K562 (cell line): ENCODE measurements around the gene MRPL11. TPM values are rescaled to one million over a fixed set of nuclear protein-coding genes. Genes with fewer than 3 reads are reported as not detected.
"Not testable (repeated sequence)": the region's sequence is repeated elsewhere in the genome, so short reads cannot be mapped to it uniquely, and the experiment has no call there.

ENCODE experiments used
- ATF1 ChIP-seq, 2 experiments: fragments of 450-650 bp in 1 of 2; IDR thresholded peaks; 2 replicates each; pipeline ENCODE4 v1.6.1; 2016; ENCODE audit warnings: missing compliant biosample characterization in 1 of 2, missing genetic modification characterization in 1 of 2
- FOXA3 ChIP-seq, 2 experiments: fragments of 450-650 bp in 1 of 2; sonication (generic) in 1 of 2; formaldehyde crosslinking; IDR thresholded peaks in 1 of 2; conservative IDR thresholded peaks in 1 of 2; 2 replicates each; pipeline versions ENCODE4 v1.4.0 to v1.8.0; 2020 to 2022; ENCODE audit warnings: mild to moderate bottlenecking in 2 of 2, missing genetic modification reagents in 1 of 2
- MEIS2 ChIP-seq: fragments of 450-650 bp; IDR thresholded peaks from 2 replicates; pipeline ENCODE4 v1.6.1; 2014; ENCODE audit warnings: mild to moderate bottlenecking; ENCODE audit not compliant: partially characterized antibody
- NBN ChIP-seq: fragments of 450-650 bp; IDR thresholded peaks from 2 replicates; pipeline ENCODE4 v1.6.1; 2016; ENCODE audit warnings: low read depth, mild to moderate bottlenecking
- NRF1 ChIP-seq, 2 experiments: fragments of 450-650 bp; IDR thresholded peaks in 1 of 2; conservative IDR thresholded peaks in 1 of 2; 2 replicates each; pipeline ENCODE4 v1.6.1; 2014; ENCODE audit warnings: mild to moderate bottlenecking in 2 of 2
- POLR2H ChIP-seq: IDR thresholded peaks from 2 replicates; pipeline ENCODE4 v1.6.1; 2016; ENCODE audit warnings: missing genetic modification characterization, low read depth, mild to moderate bottlenecking, control low read depth, missing compliant biosample characterization, moderate library complexity
- TOE1 ChIP-seq, 2 experiments: fragments of 450-650 bp in 1 of 2; sonication (generic) in 1 of 2; formaldehyde crosslinking in 1 of 2; IDR thresholded peaks; 2 replicates each; pipeline versions ENCODE4 v1.7.1 to v1.8.0; 2016 to 2022; ENCODE audit warnings: borderline replicate concordance in 2 of 2, mild to moderate bottlenecking in 2 of 2, antibody characterized with exemption in 1 of 2, inconsistent platforms in 1 of 2, low read depth in 1 of 2, missing genetic modification reagents in 1 of 2, moderate library complexity in 1 of 2
- polyA plus RNA-seq, 8 experiments: library from polyadenylated mRNA; depleted of rRNA in 4 of 8; stranded (reverse) in 5 of 8; unstranded in 3 of 8; fragments of >200 nt; fragmentation: Nextera tagmentation in 2 of 8; fragmentation: Illumina TruSeq in 1 of 8; extraction: Ambion mirVana in 2 of 8; extraction: Trizol in 1 of 8; gene quantifications; 2 replicates each; pipeline versions ENCODE4 v1.2.1 to v1.2.3, GENCODE V29; 2011 to 2014; ENCODE audit warnings: inconsistent platforms in 1 of 8, missing spikeins in 1 of 8
- total RNA-seq, 7 experiments: library from RNA; depleted of rRNA in 6 of 7; stranded (reverse); fragments of >200 nt in 6 of 7; fragmentation: Illumina TruSeq in 2 of 7; extraction: Trizol in 2 of 7; gene quantifications; 2 replicates each; pipeline versions ENCODE4 v1.2.1 to v1.2.3, GENCODE V29; 2011 to 2021; ENCODE audit warnings: low replicate concordance in 1 of 7
- TF ChIP-seq, protein P1 (sequence below), 2 experiments: fragments of 450-650 bp; conservative IDR thresholded peaks; 2 replicates each; pipeline ENCODE4 v1.6.1; 2017; ENCODE audit warnings: mild to moderate bottlenecking in 2 of 2, moderate library complexity in 2 of 2
- TF ChIP-seq, protein P2 (sequence below), 2 experiments: fragments of 450-650 bp; IDR thresholded peaks; 2 replicates each; pipeline ENCODE4 v1.6.1; 2018; ENCODE audit warnings: mild to moderate bottlenecking in 2 of 2, low read depth in 1 of 2; ENCODE audit not compliant: partially characterized antibody in 2 of 2

The MRPL11 gene
- total and polyA plus RNA-seq, 9 of the 15 experiments (the other 6 are each of a cell fraction or from before 2014, with no cell fraction given), result 33.0 to 173 (median 91.9) TPM

DNA sequence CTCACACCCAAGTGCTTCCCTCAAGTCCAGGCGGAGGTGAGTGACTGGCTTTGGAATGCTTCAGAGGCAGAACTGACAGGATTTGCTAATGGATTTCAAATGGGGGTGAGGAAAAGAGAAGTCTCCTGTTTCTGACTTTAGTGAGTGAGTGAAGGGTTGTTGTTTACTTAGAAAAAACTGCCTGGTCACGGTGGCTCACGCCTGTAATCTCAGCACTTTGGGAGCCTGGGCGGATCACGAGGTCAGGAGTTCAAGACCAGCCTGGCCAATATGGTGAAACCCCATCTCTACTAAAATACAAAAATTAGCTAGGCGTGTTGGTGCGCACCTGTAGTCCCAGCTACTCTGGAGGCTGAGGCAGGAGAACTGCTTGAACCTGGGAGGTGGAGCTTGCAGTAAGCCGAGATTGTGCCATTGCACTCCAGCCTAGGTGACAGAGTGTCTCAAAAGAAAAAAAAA lies 6.7 kb downstream of the MRPL11 start (continued):
- TF ChIP-seq MEIS2 (peak; percentile 26), NRF1 (conservative IDR thresholded peaks at IDR 0.05 in 1 of 2, IDR thresholded peaks at IDR 0.05 in 1 of 2) (peak; percentile 41 to 54; a peak in 2 of 4 replicates), POLR2H (tag) (peak; percentile 97), TOE1 (IDR thresholded peaks at IDR 0.05; ENCODE audit: borderline replicate concordance) (0 out of 2 replicates have a peak, but pooled peaks have one; percentile 71), NBN (0 out of 2 replicates have a peak, but pooled peaks have one; percentile 36), ATF1 (tag; IDR thresholded peaks at IDR 0.05) (0 out of 2 replicates have a peak, but pooled peaks have one; percentile 18), FOXA3 (CRISPR knock-in tag; conservative IDR thresholded peaks at IDR 0.05 in 1 of 2, IDR thresholded peaks at IDR 0.05 in 1 of 2) (peak; percentile 80 to 90)
- TF ChIP-seq TOE1 (CRISPR knock-in tag; IDR thresholded peaks at IDR 0.05; ENCODE audit: borderline replicate concordance, low read depth); ATF1 (CRISPR knock-in tag; IDR thresholded peaks at IDR 0.05): not testable (repeated sequence)
- TF ChIP-seq, protein P1, sequence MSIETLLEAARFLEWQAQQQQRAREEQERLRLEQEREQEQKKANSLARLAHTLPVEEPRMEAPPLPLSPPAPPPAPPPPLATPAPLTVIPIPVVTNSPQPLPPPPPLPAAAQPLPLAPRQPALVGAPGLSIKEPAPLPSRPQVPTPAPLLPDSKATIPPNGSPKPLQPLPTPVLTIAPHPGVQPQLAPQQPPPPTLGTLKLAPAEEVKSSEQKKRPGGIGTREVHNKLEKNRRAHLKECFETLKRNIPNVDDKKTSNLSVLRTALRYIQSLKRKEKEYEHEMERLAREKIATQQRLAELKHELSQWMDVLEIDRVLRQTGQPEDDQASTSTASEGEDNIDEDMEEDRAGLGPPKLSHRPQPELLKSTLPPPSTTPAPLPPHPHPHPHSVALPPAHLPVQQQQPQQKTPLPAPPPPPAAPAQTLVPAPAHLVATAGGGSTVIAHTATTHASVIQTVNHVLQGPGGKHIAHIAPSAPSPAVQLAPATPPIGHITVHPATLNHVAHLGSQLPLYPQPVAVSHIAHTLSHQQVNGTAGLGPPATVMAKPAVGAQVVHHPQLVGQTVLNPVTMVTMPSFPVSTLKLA (conservative IDR thresholded peaks at IDR 0.05), result 0 out of 4 replicates have a peak, but pooled peaks of 1 of the 2 experiments have one; percentile 35
- TF ChIP-seq, protein P2, sequence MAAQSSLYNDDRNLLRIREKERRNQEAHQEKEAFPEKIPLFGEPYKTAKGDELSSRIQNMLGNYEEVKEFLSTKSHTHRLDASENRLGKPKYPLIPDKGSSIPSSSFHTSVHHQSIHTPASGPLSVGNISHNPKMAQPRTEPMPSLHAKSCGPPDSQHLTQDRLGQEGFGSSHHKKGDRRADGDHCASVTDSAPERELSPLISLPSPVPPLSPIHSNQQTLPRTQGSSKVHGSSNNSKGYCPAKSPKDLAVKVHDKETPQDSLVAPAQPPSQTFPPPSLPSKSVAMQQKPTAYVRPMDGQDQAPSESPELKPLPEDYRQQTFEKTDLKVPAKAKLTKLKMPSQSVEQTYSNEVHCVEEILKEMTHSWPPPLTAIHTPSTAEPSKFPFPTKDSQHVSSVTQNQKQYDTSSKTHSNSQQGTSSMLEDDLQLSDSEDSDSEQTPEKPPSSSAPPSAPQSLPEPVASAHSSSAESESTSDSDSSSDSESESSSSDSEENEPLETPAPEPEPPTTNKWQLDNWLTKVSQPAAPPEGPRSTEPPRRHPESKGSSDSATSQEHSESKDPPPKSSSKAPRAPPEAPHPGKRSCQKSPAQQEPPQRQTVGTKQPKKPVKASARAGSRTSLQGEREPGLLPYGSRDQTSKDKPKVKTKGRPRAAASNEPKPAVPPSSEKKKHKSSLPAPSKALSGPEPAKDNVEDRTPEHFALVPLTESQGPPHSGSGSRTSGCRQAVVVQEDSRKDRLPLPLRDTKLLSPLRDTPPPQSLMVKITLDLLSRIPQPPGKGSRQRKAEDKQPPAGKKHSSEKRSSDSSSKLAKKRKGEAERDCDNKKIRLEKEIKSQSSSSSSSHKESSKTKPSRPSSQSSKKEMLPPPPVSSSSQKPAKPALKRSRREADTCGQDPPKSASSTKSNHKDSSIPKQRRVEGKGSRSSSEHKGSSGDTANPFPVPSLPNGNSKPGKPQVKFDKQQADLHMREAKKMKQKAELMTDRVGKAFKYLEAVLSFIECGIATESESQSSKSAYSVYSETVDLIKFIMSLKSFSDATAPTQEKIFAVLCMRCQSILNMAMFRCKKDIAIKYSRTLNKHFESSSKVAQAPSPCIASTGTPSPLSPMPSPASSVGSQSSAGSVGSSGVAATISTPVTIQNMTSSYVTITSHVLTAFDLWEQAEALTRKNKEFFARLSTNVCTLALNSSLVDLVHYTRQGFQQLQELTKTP (IDR thresholded peaks at IDR 0.05; ENCODE audit: low read depth in 1 of 2, partially characterized antibody in 2 of 2), result peak in 1 of 2 experiments; percentile 23
